Activated CD4-positive, alpha-beta T cell treated with anti-CD3 and anti-CD28 coated beads for 36 hours (primary cell): ENCODE data around the gene XRN2. TPM values are rescaled to one million over a fixed set of nuclear protein-coding genes. Genes with fewer than 3 reads are reported as not detected.

Experiments
- ATAC-seq: fragments of 200-7000 bp; cut with Tn5 transposase; one replicate; pipeline ENCODE4 v1.10.0; 2021; ENCODE audit warnings: mild to moderate bottlenecking, moderate library complexity
- CTCF ChIA-PET: fragments of 350-600 bp; sonication (Branson Sonifier 250); formaldehyde crosslinking; loops from one replicate; lab custom pipeline; 2021; ENCODE audit warnings: antibody characterized with exemption; lab: Charles Lee
- POLR2A ChIA-PET: fragments of 350-600 bp; sonication (Branson Sonifier 250); formaldehyde crosslinking; loops from one replicate; lab custom pipeline; 2021; ENCODE audit warnings: antibody characterized with exemption, inconsistent platforms; lab: Charles Lee
- DNase-seq: peaks from one replicate; pipeline ENCODE4 v3.0.0-alpha.2; 2020
- H3K27ac Mint-ChIP-seq: one replicate; pipeline ENCODE4 v1.8.0; 2021; ENCODE audit warnings: mixed read lengths
- H3K27me3 Mint-ChIP-seq: one replicate; pipeline ENCODE4 v1.8.0; 2021; ENCODE audit warnings: mixed read lengths
- H3K36me3 Mint-ChIP-seq: one replicate; pipeline ENCODE4 v1.8.0; 2021; ENCODE audit warnings: low read depth, mixed read lengths
- H3K4me1 Mint-ChIP-seq: one replicate; pipeline ENCODE4 v1.8.0; 2021; ENCODE audit warnings: mixed read lengths
- H3K4me3 Mint-ChIP-seq: one replicate; pipeline ENCODE4 v1.8.0; 2021; ENCODE audit warnings: mild to moderate bottlenecking, moderate library complexity, mixed read lengths
- H3K9me3 Mint-ChIP-seq: one replicate; pipeline ENCODE4 v1.8.0; 2021; ENCODE audit warnings: low read depth, mixed read lengths
- intact Hi-C, 2 experiments: fragments of 100-400 bp; cut with DNase I in 1 of 2; cut with micrococcal nuclease in 1 of 2; formaldehyde crosslinking; loops; one replicate each; pipeline versions ENCODE4 v1.14.2 to v1.15.1; 2022 to 2024; cut with DNase I, micrococcal nuclease
- total RNA-seq, 2 experiments: library from RNA; stranded (reverse); gene quantifications; one replicate each; pipeline ENCODE4 v1.2.3, GENCODE V29; 2021

XRN2 gene
- total RNA-seq, 2 experiments from 2014 or later: 87.1 to 88.4 TPM

- no peak for ATAC-seq
These were observed 130.3 kb downstream of the XRN2 start for GRCh38 chr20:21433329-21433890.

GRCh38 chr20:21435576-21435975 lies 132.4 kb downstream of the XRN2 start:
- DNase-seq (no peak), ATAC-seq (no peak)
- Mint-ChIP-seq H3K4me1 (no peaks in the 10 kb centered on the region), H3K4me3 (no peak overlapping the region), H3K9me3 (no peaks in the 10 kb centered on the region), H3K27ac (no peak overlapping the region), H3K36me3 (no peaks in the 10 kb centered on the region), H3K27me3 (peaks cover 29% of the 10 kb centered on the region)
- ChIA-PET POLR2A (no interaction called here), CTCF (interaction anchor here (0.6 kb wide), 1 partner anchor 664 kb away, joined by 3 read pairs; no protein-coding TSS in a partner anchor)
- intact Hi-C loops: no loop called here

More at GRCh38 chr20:21433329-21433890, 130.3 kb downstream of the XRN2 start:
- no peak overlapping the region for H3K4me3 Mint-ChIP-seq
- no peak for DNase-seq
- H3K4me1 Mint-ChIP-seq: no peaks in the 10 kb centered on the region
- H3K27ac Mint-ChIP-seq: no peak overlapping the region
- H3K9me3 Mint-ChIP-seq: no peaks in the 10 kb centered on the region
- H3K36me3 Mint-ChIP-seq: no peaks in the 10 kb centered on the region
- ChIA-PET POLR2A (no interaction called here), CTCF (no interaction called here)
- intact Hi-C loops: no loop called here
- H3K27me3 Mint-ChIP-seq: peaks cover 34% of the 10 kb centered on the region

GRCh38 chr20:21436205-21436604 lies 133.1 kb downstream of the XRN2 start:
- no peaks in the 10 kb centered on the region for H3K36me3 Mint-ChIP-seq
- peaks cover 31% of the 10 kb centered on the region for H3K27me3 Mint-ChIP-seq
- H3K4me3 Mint-ChIP-seq: no peak overlapping the region
- CTCF ChIA-PET: interaction anchor here (0.6 kb wide), 1 partner anchor 665 kb away, joined by 3 read pairs; no protein-coding TSS in a partner anchor
- DNase-seq: no peak
- intact Hi-C loops: no loop called here
- no peaks in the 10 kb centered on the region for H3K9me3 Mint-ChIP-seq
- ATAC-seq: no peak
- no peaks in the 10 kb centered on the region for H3K4me1 Mint-ChIP-seq
- POLR2A ChIA-PET: no interaction called here
- no peak overlapping the region for H3K27ac Mint-ChIP-seq

GRCh38 chr20:21437248-21437647 lies 134.1 kb downstream of the XRN2 start:
- H3K27me3 Mint-ChIP-seq: peaks cover 32% of the 10 kb centered on the region
- no peak overlapping the region for H3K27ac Mint-ChIP-seq
- H3K4me1 Mint-ChIP-seq: no peaks in the 10 kb centered on the region
- intact Hi-C loops: no loop called here
- DNase-seq (no peak), ATAC-seq (no peak)
- no peaks in the 10 kb centered on the region for H3K36me3 Mint-ChIP-seq
- no peak overlapping the region for H3K4me3 Mint-ChIP-seq
- ChIA-PET POLR2A (no interaction called here), CTCF (interaction anchor here (0.6 kb wide), 1 partner anchor 53 kb away, joined by 4 read pairs; no protein-coding TSS in a partner anchor)
- no peaks in the 10 kb centered on the region for H3K9me3 Mint-ChIP-seq

- H3K36me3 Mint-ChIP-seq: no peaks in the 10 kb centered on the region
- no peak for DNase-seq
- no peak overlapping the region for H3K27ac Mint-ChIP-seq
- ChIA-PET POLR2A (no interaction called here), CTCF (no interaction called here)
- no peak for ATAC-seq
- intact Hi-C loops: no loop called here
- H3K4me3 Mint-ChIP-seq: no peak overlapping the region
- peaks cover 33% of the 10 kb centered on the region for H3K27me3 Mint-ChIP-seq
- H3K9me3 Mint-ChIP-seq: no peaks in the 10 kb centered on the region
- H3K4me1 Mint-ChIP-seq: no peaks in the 10 kb centered on the region
These were observed 134.7 kb downstream of the XRN2 start for GRCh38 chr20:21437816-21438215.

Other genes starting within 250 kb of the XRN2 start
- not detected for gene LINC00237, start 197.0 kb upstream of the XRN2 start, total RNA-seq
- 10 to 100 TPM; 13.2 to 15.2 TPM for gene KIZ, start 177.2 kb upstream of the XRN2 start, total RNA-seq
- not detected for gene NKX2-4, start 94.2 kb downstream of the XRN2 start, total RNA-seq
- gene NKX2-2, start 210.7 kb downstream of the XRN2 start, total RNA-seq: not detected